KG1 (cell line): Measurements from ENCODE around the gene SCG5.

ENCODE experiments used
- DNase-seq: peaks from one replicate; lab custom pipeline; 2025; lab: John Stamatoyannopoulos, UW

Gene SCG5

GRCh38 chr15:32723171-32723948, 81.8 kb downstream of the SCG5 start:
- DNase-seq, result no peak

GRCh38 chr15:32729700-32730395, 88.3 kb downstream of the SCG5 start:
- DNase-seq, result no peak

- DNase-seq, result no peak
These were observed 89.5 kb downstream of the SCG5 start for GRCh38 chr15:32730677-32731654.

- no peak for DNase-seq
These were observed 91.2 kb downstream of the SCG5 start for GRCh38 chr15:32732574-32733157.

GRCh38 chr15:32733281-32733680, 91.8 kb downstream of the SCG5 start:
- no peak for DNase-seq

GRCh38 chr15:32735989-32736700, 94.6 kb downstream of the SCG5 start:
- no peak for DNase-seq

GRCh38 chr15:32736701-32737061, 95.2 kb downstream of the SCG5 start:
- DNase-seq, result no peak

GRCh38 chr15:32737304-32737703, 95.8 kb downstream of the SCG5 start:
- DNase-seq, result no peak

- DNase-seq, result no peak
These were observed 97.2 kb downstream of the SCG5 start for GRCh38 chr15:32738666-32739065.

- no peak for DNase-seq
These were observed 98.1 kb downstream of the SCG5 start for GRCh38 chr15:32739522-32740063.

GRCh38 chr15:32743411-32744140, 102.1 kb downstream of the SCG5 start:
- DNase-seq, result no peak

- DNase-seq, result no peak
These were observed 104.8 kb downstream of the SCG5 start for GRCh38 chr15:32746116-32746857.
